IPS-18a (cell line): ENCODE results near the gene ELOVL6.

Experiments used
- H3K27ac ChIP-seq: one replicate; pipeline ENCODE4 v1.5.1; 2013; ENCODE audit warnings: low read length
- H3K27me3 ChIP-seq: one replicate; pipeline ENCODE4 v1.6.1; 2013; ENCODE audit warnings: mild to moderate bottlenecking, low read length; ENCODE audit not compliant: control insufficient read depth, insufficient read depth
- H3K36me3 ChIP-seq: one replicate; pipeline ENCODE4 v1.6.1; 2013; ENCODE audit warnings: low read depth, low read length; ENCODE audit not compliant: control insufficient read depth
- H3K4me1 ChIP-seq: one replicate; pipeline ENCODE4 v1.6.1; 2013; ENCODE audit warnings: low read depth, low read length; ENCODE audit not compliant: control insufficient read depth
- H3K4me3 ChIP-seq: one replicate; pipeline ENCODE4 v1.5.1; 2013; ENCODE audit warnings: low read length
- H3K9ac ChIP-seq: one replicate; pipeline ENCODE4 v1.6.1; 2013; ENCODE audit warnings: mild to moderate bottlenecking, low read length, moderate library complexity
- H3K9me3 ChIP-seq: one replicate; pipeline ENCODE4 v1.6.1; 2013; ENCODE audit warnings: low read depth, low read length; ENCODE audit not compliant: control insufficient read depth

The ELOVL6 gene

DNA sequence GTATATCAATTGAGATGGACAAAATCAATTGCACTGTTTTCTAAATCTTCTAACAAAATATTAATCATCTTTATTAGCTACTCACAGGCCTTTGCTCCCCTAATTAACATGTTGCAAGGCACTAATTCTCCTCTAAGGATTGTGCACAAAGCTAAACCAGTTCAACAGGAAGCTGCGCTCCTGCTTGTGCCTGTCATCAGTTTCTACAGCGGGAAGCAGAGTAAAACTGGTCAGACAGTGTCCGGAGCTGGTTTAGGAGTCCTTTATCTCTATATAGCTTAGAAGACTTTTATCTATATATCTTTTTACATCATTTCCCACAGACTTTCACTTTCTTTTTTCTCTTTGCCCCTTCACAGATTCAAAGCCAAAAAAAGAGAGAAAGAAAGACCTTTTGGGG lies 79.1 kb downstream of the ELOVL6 start:
- no peak overlapping the region for H3K9ac ChIP-seq
- no peaks in the 10 kb centered on the region for H3K9me3 ChIP-seq
- H3K4me3 ChIP-seq: no peak overlapping the region
- H3K27me3 ChIP-seq: no peaks in the 10 kb centered on the region
- H3K4me1 ChIP-seq: peaks cover 3% of the 10 kb centered on the region
- no peak overlapping the region for H3K27ac ChIP-seq
- H3K36me3 ChIP-seq: peaks cover 3% of the 10 kb centered on the region

DNA sequence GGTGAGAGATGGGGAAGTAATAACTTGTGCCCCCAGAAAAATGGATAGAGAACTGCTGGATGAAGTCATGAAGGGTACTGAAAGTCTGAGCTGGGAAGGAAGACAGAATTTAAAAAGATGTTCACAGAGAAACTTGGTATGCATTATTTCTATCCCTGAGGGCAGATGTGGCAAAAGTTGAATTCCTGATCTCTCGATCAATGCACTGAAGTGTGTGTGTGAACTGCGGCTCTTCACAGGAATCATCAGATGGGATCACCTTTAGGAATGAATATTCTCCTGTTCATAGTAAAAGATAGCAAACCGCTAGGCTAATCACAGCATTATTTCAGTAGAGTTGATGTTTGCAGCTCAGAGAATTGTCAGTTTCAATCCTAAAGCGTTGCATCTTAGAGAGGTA lies 86.4 kb downstream of the ELOVL6 start:
- no peaks in the 10 kb centered on the region for H3K27me3 ChIP-seq
- H3K9me3 ChIP-seq: no peaks in the 10 kb centered on the region
- H3K36me3 ChIP-seq: no peaks in the 10 kb centered on the region
- no peak overlapping the region for H3K9ac ChIP-seq
- H3K4me1 ChIP-seq: peaks cover 18% of the 10 kb centered on the region
- H3K4me3 ChIP-seq: no peak overlapping the region
- no peak overlapping the region for H3K27ac ChIP-seq

DNA sequence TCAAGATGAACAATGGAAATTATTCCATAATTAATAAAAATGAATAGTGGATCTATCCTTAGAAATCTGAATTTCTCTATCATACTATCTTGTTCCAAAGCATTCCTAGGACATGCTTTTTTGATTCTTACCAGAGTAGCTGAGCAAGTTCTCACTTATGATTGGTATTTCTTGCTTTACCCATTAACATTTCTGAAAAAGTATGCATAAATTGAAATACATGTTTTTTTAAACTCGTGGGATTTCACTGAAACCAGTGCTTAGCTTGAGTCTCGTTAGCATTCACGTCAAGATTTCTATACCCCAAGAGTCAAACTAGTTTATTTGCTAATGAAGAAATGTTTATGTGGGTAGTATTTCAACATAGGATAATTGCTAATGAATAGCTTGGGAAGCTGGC lies 89.0 kb downstream of the ELOVL6 start:
- no peak overlapping the region for H3K27ac ChIP-seq
- H3K36me3 ChIP-seq: peaks cover 4% of the 10 kb centered on the region
- H3K9me3 ChIP-seq: no peaks in the 10 kb centered on the region
- no peak overlapping the region for H3K9ac ChIP-seq
- H3K27me3 ChIP-seq: no peaks in the 10 kb centered on the region
- peaks cover 26% of the 10 kb centered on the region for H3K4me1 ChIP-seq
- H3K4me3 ChIP-seq: no peak overlapping the region

DNA sequence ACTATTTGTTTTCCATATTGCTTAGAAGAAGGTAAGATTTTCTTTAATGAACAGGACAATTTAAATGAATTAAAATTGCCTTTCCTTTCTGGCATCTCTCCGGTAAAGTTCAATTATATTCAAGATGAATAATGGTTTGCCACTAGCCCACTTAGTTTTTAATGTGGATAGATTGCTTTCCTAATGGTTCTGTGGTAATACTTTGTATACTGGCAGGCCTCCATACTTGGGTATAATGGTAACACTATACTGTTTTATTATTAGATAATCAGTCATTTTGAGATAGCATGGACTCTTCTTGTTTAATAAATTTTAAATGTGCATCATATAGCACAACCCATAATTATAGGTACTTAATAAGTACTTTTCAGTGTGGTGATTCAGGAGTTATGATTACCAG lies 89.5 kb downstream of the ELOVL6 start:
- Histone ChIP-seq H3K4me3 (no peak overlapping the region), H3K27me3 (no peaks in the 10 kb centered on the region), H3K9ac (no peak overlapping the region), H3K27ac (no peak overlapping the region), H3K36me3 (peaks cover 5% of the 10 kb centered on the region), H3K4me1 (peaks cover 26% of the 10 kb centered on the region), H3K9me3 (no peaks in the 10 kb centered on the region)

DNA sequence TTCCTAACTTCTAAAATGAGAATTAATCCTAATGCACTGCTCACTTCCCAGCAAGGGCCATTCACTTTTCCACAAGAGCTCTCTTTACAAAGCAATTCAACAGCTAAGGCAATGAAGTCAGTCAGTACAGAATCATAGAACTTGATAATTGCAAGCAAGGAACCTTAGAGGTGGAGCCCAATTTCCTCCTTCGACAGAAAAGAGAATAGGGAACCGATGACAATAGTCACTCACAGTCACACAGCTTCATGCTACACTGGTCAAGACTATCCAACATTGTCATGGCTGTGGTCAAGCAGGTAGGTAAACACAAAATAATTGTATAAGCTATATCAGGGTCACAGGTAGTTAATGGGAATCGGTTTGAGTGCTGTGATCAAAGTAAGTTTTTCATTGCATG lies 90.0 kb downstream of the ELOVL6 start:
- Histone ChIP-seq H3K4me1 (peaks cover 26% of the 10 kb centered on the region), H3K27ac (no peak overlapping the region), H3K9ac (no peak overlapping the region), H3K9me3 (no peaks in the 10 kb centered on the region), H3K27me3 (no peaks in the 10 kb centered on the region), H3K36me3 (peaks cover 8% of the 10 kb centered on the region), H3K4me3 (no peak overlapping the region)

DNA sequence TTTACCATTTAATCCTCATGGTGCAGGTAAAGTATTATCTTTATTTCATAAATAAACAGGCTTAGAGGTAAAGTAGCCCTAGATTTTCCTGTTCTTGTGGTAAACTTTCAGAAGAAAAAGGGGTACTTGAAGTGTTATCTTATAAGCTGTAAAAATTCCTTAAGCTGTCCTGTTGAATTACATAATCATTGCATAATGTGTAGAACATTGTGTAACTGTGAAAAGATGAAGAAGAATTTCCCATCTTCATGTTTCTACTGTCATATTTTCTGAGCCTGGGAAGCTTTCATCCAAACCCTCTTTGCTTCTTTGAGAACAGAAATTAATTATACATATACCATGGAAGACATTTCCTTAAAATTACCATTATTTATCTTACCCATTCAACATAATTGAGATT lies 90.5 kb downstream of the ELOVL6 start:
- Histone ChIP-seq H3K9ac (no peak overlapping the region), H3K27me3 (no peaks in the 10 kb centered on the region), H3K9me3 (no peaks in the 10 kb centered on the region), H3K4me1 (peaks cover 26% of the 10 kb centered on the region), H3K27ac (no peak overlapping the region), H3K36me3 (peaks cover 8% of the 10 kb centered on the region), H3K4me3 (no peak overlapping the region)

DNA sequence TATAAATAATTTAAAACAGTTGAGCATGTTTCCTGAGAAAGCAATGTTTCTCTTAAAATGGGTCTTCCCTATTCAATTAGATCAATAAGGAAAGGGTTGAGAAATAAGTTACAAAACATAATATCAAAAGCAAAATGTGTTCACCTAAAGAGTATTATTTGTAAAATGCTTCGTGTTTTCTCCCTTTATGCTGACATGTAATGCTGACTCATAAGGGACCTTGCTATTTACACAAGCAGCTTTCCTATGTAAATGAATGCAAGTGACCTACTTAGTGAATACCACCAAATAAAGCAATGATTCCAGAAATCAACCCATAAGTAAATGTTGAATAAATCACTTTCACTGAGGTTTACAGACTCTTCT lies 91.5 kb downstream of the ELOVL6 start:
- peaks cover 11% of the 10 kb centered on the region for H3K36me3 ChIP-seq
- H3K4me3 ChIP-seq: peak overlapping the region; percentile 14
- no peaks in the 10 kb centered on the region for H3K9me3 ChIP-seq
- peak overlapping the region; percentile 63 for H3K27ac ChIP-seq
- H3K27me3 ChIP-seq: no peaks in the 10 kb centered on the region
- peak overlapping the region; percentile 37 for H3K9ac ChIP-seq
- H3K4me1 ChIP-seq: peaks cover 26% of the 10 kb centered on the region

DNA sequence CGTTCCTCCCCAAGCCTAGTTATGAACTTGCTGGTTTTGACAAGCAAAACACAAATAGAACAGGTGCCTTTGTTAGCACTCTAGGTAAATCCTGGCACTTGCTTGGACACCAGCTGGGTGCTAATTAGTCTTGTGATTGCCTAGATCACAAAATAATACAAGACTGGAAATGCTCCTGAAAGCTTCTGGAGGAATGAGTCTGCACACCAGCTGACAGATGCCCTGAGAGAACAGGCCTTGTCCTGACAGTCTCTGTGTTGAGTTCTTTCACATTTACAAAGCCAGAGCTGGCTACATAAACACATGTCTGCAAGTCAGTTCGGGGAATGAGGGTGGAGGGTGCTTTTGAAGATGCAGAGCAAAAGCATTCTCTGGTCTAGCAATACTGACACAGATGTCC lies 93.8 kb downstream of the ELOVL6 start:
- no peaks in the 10 kb centered on the region for H3K27me3 ChIP-seq
- H3K36me3 ChIP-seq: peaks cover 11% of the 10 kb centered on the region
- H3K9ac ChIP-seq: no peak overlapping the region
- no peak overlapping the region for H3K27ac ChIP-seq
- H3K4me1 ChIP-seq: peaks cover 21% of the 10 kb centered on the region
- no peak overlapping the region for H3K4me3 ChIP-seq
- no peaks in the 10 kb centered on the region for H3K9me3 ChIP-seq

DNA sequence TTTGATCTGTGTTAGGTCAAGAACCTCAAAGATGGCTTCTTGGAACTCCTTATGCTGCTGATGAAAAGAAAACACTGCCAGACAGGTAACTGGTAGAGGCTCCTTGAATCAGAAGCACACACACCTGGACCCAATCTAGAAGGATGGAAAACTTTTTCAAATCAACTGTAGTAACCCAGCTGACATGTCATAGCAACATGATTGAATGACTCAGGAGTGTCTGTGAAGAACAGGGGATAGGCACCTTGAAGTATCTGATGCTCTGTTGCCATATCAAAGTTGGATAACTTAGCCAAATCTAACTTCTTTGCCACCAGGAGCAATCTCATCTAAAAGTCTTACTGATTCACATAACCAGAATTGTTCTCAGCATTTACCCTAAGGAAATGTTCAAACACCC lies 98.8 kb downstream of the ELOVL6 start:
- Histone ChIP-seq H3K4me3 (no peak overlapping the region), H3K36me3 (peaks cover 6% of the 10 kb centered on the region), H3K9ac (no peak overlapping the region), H3K9me3 (no peaks in the 10 kb centered on the region), H3K27ac (no peak overlapping the region), H3K4me1 (no peaks in the 10 kb centered on the region), H3K27me3 (no peaks in the 10 kb centered on the region)

DNA sequence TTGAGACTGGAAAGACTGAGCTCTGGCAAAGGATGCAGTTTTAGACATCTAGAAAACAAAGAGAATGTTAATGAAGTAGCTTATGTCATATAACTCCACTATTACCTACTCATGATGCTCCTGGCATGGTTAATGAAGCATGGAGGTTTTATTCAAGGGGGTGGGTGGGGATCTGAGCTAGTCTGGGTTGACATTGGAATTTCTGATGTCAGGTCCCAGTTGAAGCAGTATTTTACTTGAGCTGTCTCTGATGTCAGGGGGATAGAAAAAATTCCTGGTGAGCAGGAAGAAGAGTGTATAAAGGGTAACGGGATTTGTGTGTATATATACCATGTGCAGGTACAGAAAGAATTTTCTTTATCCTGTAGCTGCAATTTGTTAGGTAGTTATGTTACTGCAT lies 102.0 kb downstream of the ELOVL6 start:
- H3K27ac ChIP-seq: no peak overlapping the region
- no peaks in the 10 kb centered on the region for H3K36me3 ChIP-seq
- no peak overlapping the region for H3K4me3 ChIP-seq
- no peaks in the 10 kb centered on the region for H3K9me3 ChIP-seq
- H3K4me1 ChIP-seq: no peaks in the 10 kb centered on the region
- no peaks in the 10 kb centered on the region for H3K27me3 ChIP-seq
- no peak overlapping the region for H3K9ac ChIP-seq

DNA sequence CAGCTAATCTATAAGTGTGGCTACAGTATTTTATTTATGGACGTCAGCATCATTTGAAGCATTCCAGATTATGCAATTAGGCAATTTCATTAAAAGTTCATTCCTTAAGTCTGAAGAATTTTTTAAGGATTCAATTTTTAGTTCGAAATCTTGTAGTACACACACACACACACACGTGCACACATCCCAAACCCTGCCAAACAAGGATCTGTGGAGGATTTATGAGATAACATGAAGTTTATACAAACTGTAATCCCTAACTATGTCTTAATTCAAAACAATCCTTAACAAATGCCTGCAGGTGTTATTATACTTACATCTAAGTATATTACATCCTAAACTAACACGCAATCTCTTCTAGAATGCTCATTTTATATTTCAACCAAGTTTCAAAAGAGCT lies 105.8 kb downstream of the ELOVL6 start:
- Histone ChIP-seq H3K27ac (no peak overlapping the region), H3K4me1 (peaks cover 15% of the 10 kb centered on the region)

DNA sequence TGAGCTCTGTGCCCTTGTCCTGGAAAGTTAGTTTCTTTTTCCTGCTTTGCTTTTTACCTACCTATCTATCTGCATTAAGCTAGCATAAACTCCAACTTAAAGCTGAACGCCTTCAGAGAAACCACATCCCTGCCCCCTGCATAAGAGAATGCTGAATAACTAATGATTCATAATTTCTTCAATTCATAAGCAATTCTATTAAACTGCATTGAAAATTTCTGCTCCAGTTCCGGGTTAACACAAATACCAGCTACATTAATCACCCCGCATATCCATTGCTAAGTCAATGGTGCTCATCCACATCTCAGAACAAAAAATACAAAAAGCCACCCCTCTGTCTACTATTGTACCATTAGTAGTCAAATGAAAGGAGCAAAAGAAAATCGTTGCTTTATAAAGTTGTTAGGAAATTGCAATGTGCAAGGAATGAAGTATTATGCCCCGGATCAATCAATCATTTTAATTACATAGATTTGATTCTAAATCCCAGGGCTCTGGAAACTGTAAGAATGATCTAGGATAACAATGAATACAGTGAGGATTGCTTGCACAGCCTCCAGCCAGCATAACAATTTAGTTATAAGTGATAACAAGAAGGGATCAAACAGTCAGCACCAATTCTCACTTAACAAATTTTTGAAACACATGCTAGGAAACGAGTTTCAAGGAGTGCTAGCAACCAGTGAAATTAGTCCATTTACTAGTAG lies 106.8 kb downstream of the ELOVL6 start:
- Histone ChIP-seq H3K36me3 (no peaks in the 10 kb centered on the region), H3K4me3 (no peak overlapping the region), H3K27me3 (no peaks in the 10 kb centered on the region), H3K27ac (no peak overlapping the region), H3K9me3 (no peaks in the 10 kb centered on the region), H3K4me1 (peaks cover 15% of the 10 kb centered on the region), H3K9ac (no peak overlapping the region)

More for the DNA sequence above, 105.8 kb downstream of the ELOVL6 start:
- no peak overlapping the region for H3K9ac ChIP-seq
- no peak overlapping the region for H3K4me3 ChIP-seq
- H3K9me3 ChIP-seq: no peaks in the 10 kb centered on the region
- no peaks in the 10 kb centered on the region for H3K27me3 ChIP-seq
- H3K36me3 ChIP-seq: no peaks in the 10 kb centered on the region
